WTC11 (cell line): Measurements from ENCODE around the gene PLPPR1. TPM values are rescaled to one million over a fixed set of nuclear protein-coding genes. Genes with fewer than 3 reads are reported as not detected.

Experiments
- ATAC-seq: fragments of 200-7000 bp; cut with Tn5 transposase; 2 replicates; pipeline ENCODE4 v1.10.0; 2021; ENCODE audit warnings: mild to moderate bottlenecking, moderate library complexity
- CTCF ChIA-PET: fragments of 300-600 bp; sonication (Branson Sonifier 250); formaldehyde crosslinking; loops from one replicate; lab custom pipeline; 2021; ENCODE audit warnings: antibody characterized with exemption; lab: Charles Lee
- POLR2A ChIA-PET: fragments of 350-600 bp; sonication (Branson Sonifier 250); formaldehyde crosslinking; loops from one replicate; lab custom pipeline; 2021; ENCODE audit warnings: antibody characterized with exemption; lab: Charles Lee
- DNase-seq: peaks from one replicate; pipeline ENCODE4 v3.0.0; 2021; ENCODE audit warnings: low spot score
- H3K27ac Mint-ChIP-seq: 2 replicates; pipeline ENCODE4 v1.8.0; 2021; ENCODE audit warnings: mixed read lengths
- H3K27me3 Mint-ChIP-seq: 2 replicates; pipeline ENCODE4 v1.8.0; 2021; ENCODE audit warnings: low read depth, mild to moderate bottlenecking, moderate library complexity, mixed read lengths
- H3K36me3 Mint-ChIP-seq: 2 replicates; pipeline ENCODE4 v1.8.0; 2021; ENCODE audit warnings: mixed read lengths
- H3K4me1 Mint-ChIP-seq: 2 replicates; pipeline ENCODE4 v1.8.0; 2022; ENCODE audit warnings: mixed read lengths
- H3K4me3 Mint-ChIP-seq: 2 replicates; pipeline ENCODE4 v1.8.0; 2021; ENCODE audit warnings: mild to moderate bottlenecking, moderate library complexity, mixed read lengths
- H3K9me3 Mint-ChIP-seq: 2 replicates; pipeline ENCODE4 v1.8.0; 2021; ENCODE audit warnings: mixed read lengths
- ARID4B ChIP-seq: sonication (generic); formaldehyde crosslinking; IDR thresholded peaks from 2 replicates; pipeline ENCODE4 v1.8.0; 2023; ENCODE audit warnings: missing genetic modification reagents, mild to moderate bottlenecking, borderline replicate concordance
- CDX4 ChIP-seq: fragments of 250-450 bp; sonication (Bioruptor Pico); IDR thresholded peaks from 2 replicates; pipeline ENCODE4 v1.9.0; 2021; ENCODE audit warnings: moderate library complexity, mild to moderate bottlenecking, inconsistent platforms, borderline replicate concordance
- NR2C2 ChIP-seq: sonication (generic); formaldehyde crosslinking; IDR thresholded peaks from 2 replicates; pipeline ENCODE4 v1.8.0; 2022; ENCODE audit warnings: mild to moderate bottlenecking, missing genetic modification reagents
- SP1 ChIP-seq: sonication (generic); formaldehyde crosslinking; conservative IDR thresholded peaks from 2 replicates; pipeline ENCODE4 v1.8.1; 2022; ENCODE audit warnings: missing genetic modification reagents
- TEAD1 ChIP-seq: sonication (generic); formaldehyde crosslinking; IDR thresholded peaks from 2 replicates; pipeline ENCODE4 v1.8.0; 2022; ENCODE audit warnings: mild to moderate bottlenecking, missing genetic modification reagents
- TP53 ChIP-seq: sonication (generic); formaldehyde crosslinking; IDR thresholded peaks from 2 replicates; pipeline ENCODE4 v1.8.1; 2023; ENCODE audit warnings: mild to moderate bottlenecking, missing genetic modification reagents
- ZBTB21 ChIP-seq: sonication (generic); formaldehyde crosslinking; IDR thresholded peaks from 2 replicates; pipeline ENCODE4 v1.8.1; 2023; ENCODE audit warnings: mild to moderate bottlenecking, missing genetic modification reagents, borderline replicate concordance
- ZNF121 ChIP-seq: sonication (generic); formaldehyde crosslinking; IDR thresholded peaks from 2 replicates; pipeline ENCODE4 v1.8.0; 2023; ENCODE audit warnings: missing genetic modification reagents
- ZNF317 ChIP-seq: sonication (generic); formaldehyde crosslinking; IDR thresholded peaks from 2 replicates; pipeline ENCODE4 v1.8.1; 2023; ENCODE audit warnings: low read depth, mild to moderate bottlenecking, moderate library complexity, missing genetic modification reagents, borderline replicate concordance
- ZNF416 ChIP-seq: fragments of 250-450 bp; sonication (Bioruptor Pico); IDR thresholded peaks from 2 replicates; pipeline ENCODE4 v1.9.0; 2021; ENCODE audit warnings: mild to moderate bottlenecking, inconsistent platforms
- total RNA-seq: library from RNA; stranded (reverse); gene quantifications from 3 replicates; pipeline ENCODE4 v1.2.3, GENCODE V29; 2021

Gene PLPPR1
- total RNA-seq, 1 experiment from 2014 or later: 1.5 TPM

- Mint-ChIP-seq H3K4me3 (no peak overlapping the region), H3K4me1 (peaks cover 19% of the 10 kb centered on the region), H3K36me3 (no peaks in the 10 kb centered on the region), H3K9me3 (peaks cover 13% of the 10 kb centered on the region), H3K27me3 (no peaks in the 10 kb centered on the region), H3K27ac (no peak overlapping the region)
- CTCF ChIA-PET: interaction anchor here (2.5 kb wide), 1 partner anchor 17 kb away, joined by 13 read pairs; no protein-coding TSS in a partner anchor
- TF ChIP-seq ZNF416 (CRISPR knock-in tag) (no peak), NR2C2 (CRISPR knock-in tag) (no peak)
- POLR2A ChIA-PET: interaction anchor here (1.2 kb wide), 1 partner anchor 10 kb away, joined by 5 read pairs; no protein-coding TSS in a partner anchor
- no peak for ATAC-seq
- no peak for DNase-seq
Observed at GRCh38 chr9:101371813-101372212, 343.3 kb downstream of the PLPPR1 start.

- ATAC-seq (no peak), DNase-seq (no peak)
- Mint-ChIP-seq H3K4me1 (peaks cover 19% of the 10 kb centered on the region), H3K4me3 (no peak overlapping the region), H3K9me3 (peaks cover 14% of the 10 kb centered on the region), H3K27me3 (no peaks in the 10 kb centered on the region), H3K36me3 (no peaks in the 10 kb centered on the region), H3K27ac (no peak overlapping the region)
- POLR2A ChIA-PET: interaction anchor here (1.2 kb wide), 1 partner anchor 9 kb away, joined by 5 read pairs; no protein-coding TSS in a partner anchor
- CTCF ChIA-PET: interaction anchor here (0.6 to 2.5 kb wide), 4 partner anchors 16 to 254 kb away, joined by 3 to 13 read pairs (median 6); no protein-coding TSS in a partner anchor
- TF ChIP-seq ARID4B (CRISPR knock-in tag) (no peak), ZBTB21 (CRISPR knock-in tag) (no peak), TP53 (CRISPR knock-in tag) (no peak), ZNF121 (CRISPR knock-in tag) (no peak), TEAD1 (CRISPR knock-in tag) (no peak), SP1 (CRISPR knock-in tag) (no peak), ZNF317 (CRISPR knock-in tag) (no peak), CDX4 (CRISPR knock-in tag) (no peak)
Observed at GRCh38 chr9:101372327-101373118, 344.0 kb downstream of the PLPPR1 start.
